Measurements from ENCODE around the gene ICOS. TPM values are rescaled to one million over a fixed set of nuclear protein-coding genes. Genes with fewer than 3 reads are reported as not detected.

Gene ICOS
- total and polyA plus RNA-seq, 2 donors (not counting 3 experiments of a cell fraction or from before 2014, with no cell fraction given) = not detected

- POLR2A ChIA-PET = no interaction called here
- TF ChIP-seq MAX (IDR thresholded peaks at IDR 0.05; ENCODE audit: insufficient read depth, insufficient read length) = no peak
- no peak for TF ChIP-seq EZH2 (IDR thresholded peaks at IDR 0.05; ENCODE audit: borderline replicate concordance, low read depth, low read length, severe bottlenecking)
- no peak for TF ChIP-seq FOS (IDR thresholded peaks at IDR 0.05; ENCODE audit: borderline replicate concordance, insufficient read depth, low read length)
- no peak for TF ChIP-seq JUN (IDR thresholded peaks at IDR 0.05; ENCODE audit: borderline replicate concordance, insufficient read depth, insufficient read length, low read depth)
- no peak for TF ChIP-seq MYC (IDR thresholded peaks at IDR 0.05; ENCODE audit: low read depth, low read length)
- no peak for TF ChIP-seq GATA2 (IDR thresholded peaks at IDR 0.05; ENCODE audit: insufficient read depth, insufficient read length, low read depth, low read length)
- no peak for DNase-seq (ENCODE audit: low read depth, low spot score)
- CTCF ChIA-PET = no interaction called here
- Histone ChIP-seq H3K27me3 (ENCODE audit: control insufficient read depth in 2 of 2, insufficient read depth in 2 of 2, low read length in 2 of 2) (peaks cover 12 to 13% of the 10 kb centered on the region in 2 experiments), H3K9me3 (replicated peaks; ENCODE audit: control insufficient read depth, insufficient read depth, low read length) (no peaks in the 10 kb centered on the region), H2AFZ (ENCODE audit: low read depth, low read length) (no peak overlapping the region), H3K9me1 (replicated peaks; ENCODE audit: control insufficient read depth, extremely low read depth, insufficient read depth, low read length) (no peaks in the 10 kb centered on the region), H3K27ac (ENCODE audit: insufficient read depth, low read depth, low read length) (no peak overlapping the region), H3K9ac (replicated peaks; ENCODE audit: extremely low read depth, insufficient read depth, low read length) (no peak overlapping the region), H4K20me1 (replicated peaks; ENCODE audit: control insufficient read depth, extremely low read depth, insufficient read depth, low read length) (no peaks in the 10 kb centered on the region), H3K36me3 (ENCODE audit: control insufficient read depth in 2 of 2, extremely low read depth in 1 of 2, insufficient read depth in 2 of 2, low read length in 2 of 2) (no peaks in the 10 kb centered on the region), H3K4me2 (ENCODE audit: insufficient read depth, low read length) (no peak overlapping the region), H3K4me3 (replicated peaks in 1 of 3; ENCODE audit: insufficient read depth in 1 of 3, low read depth in 1 of 3, low read length in 3 of 3) (no peak overlapping the region), H3K4me1 (ENCODE audit: control insufficient read depth, extremely low read depth, insufficient read depth, low read length) (no peaks in the 10 kb centered on the region), H3K79me2 (ENCODE audit: control insufficient read depth, insufficient read depth, low read length) (no peaks in the 10 kb centered on the region)
- dilution Hi-C loops (cut with MboI; ENCODE audit: extremely low pct_ligation_motif_present, low sequenced_read_pairs) = no loop called here
- intact Hi-C loops (cut with micrococcal nuclease) = no loop called here
- BruUV-seq (replicated peaks) = no TSS peak
- FAIRE-seq = no peak
These were observed 57.0 kb downstream of the ICOS start for GRCh38 chr2:203993560-203993959.

- no peaks in the 10 kb centered on the region for H4K20me1 ChIP-seq (replicated peaks; ENCODE audit: control insufficient read depth, extremely low read depth, insufficient read depth, low read length)
- no peak overlapping the region for H3K4me3 ChIP-seq (replicated peaks in 1 of 3; ENCODE audit: insufficient read depth in 1 of 3, low read depth in 1 of 3, low read length in 3 of 3)
- intact Hi-C loops (cut with micrococcal nuclease) (no loop called here), dilution Hi-C loops (cut with MboI; ENCODE audit: extremely low pct_ligation_motif_present, low sequenced_read_pairs) (no loop called here)
- no peak for DNase-seq (ENCODE audit: low read depth, low spot score)
- H3K36me3 ChIP-seq (ENCODE audit: control insufficient read depth in 2 of 2, extremely low read depth in 1 of 2, insufficient read depth in 2 of 2, low read length in 2 of 2) = no peaks in the 10 kb centered on the region
- H3K4me2 ChIP-seq (ENCODE audit: insufficient read depth, low read length) = no peak overlapping the region
- no peaks in the 10 kb centered on the region for H3K9me3 ChIP-seq (replicated peaks; ENCODE audit: control insufficient read depth, insufficient read depth, low read length)
- no peak for FAIRE-seq
- no peak overlapping the region for H2AFZ ChIP-seq (ENCODE audit: low read depth, low read length)
- H3K9me1 ChIP-seq (replicated peaks; ENCODE audit: control insufficient read depth, extremely low read depth, insufficient read depth, low read length) = no peaks in the 10 kb centered on the region
- no peaks in the 10 kb centered on the region for H3K4me1 ChIP-seq (ENCODE audit: control insufficient read depth, extremely low read depth, insufficient read depth, low read length)
- H3K79me2 ChIP-seq (ENCODE audit: control insufficient read depth, insufficient read depth, low read length) = no peaks in the 10 kb centered on the region
- POLR2A ChIA-PET = no interaction called here
- CTCF ChIA-PET = no interaction called here
- no TSS peak for BruUV-seq (replicated peaks)
- H3K27me3 ChIP-seq (ENCODE audit: control insufficient read depth in 2 of 2, insufficient read depth in 2 of 2, low read length in 2 of 2) = peaks cover 19 to 21% of the 10 kb centered on the region in 2 experiments
- H3K9ac ChIP-seq (replicated peaks; ENCODE audit: extremely low read depth, insufficient read depth, low read length) = no peak overlapping the region
- TF ChIP-seq CTCF (IDR thresholded peaks at IDR 0.05; ENCODE audit: extremely low read depth in 1 of 2, insufficient read depth in 1 of 2, low read depth in 1 of 2, low read length in 2 of 2) (no peak), FOS (IDR thresholded peaks at IDR 0.05; ENCODE audit: borderline replicate concordance, insufficient read depth, low read length) (no peak), POLR2AphosphoS5 (IDR thresholded peaks at IDR 0.05; ENCODE audit: insufficient read depth, low read depth, low read length) (no peak), JUN (IDR thresholded peaks at IDR 0.05; ENCODE audit: borderline replicate concordance, insufficient read depth, insufficient read length, low read depth) (no peak), GATA2 (IDR thresholded peaks at IDR 0.05; ENCODE audit: insufficient read depth, insufficient read length, low read depth, low read length) (no peak), MAX (IDR thresholded peaks at IDR 0.05; ENCODE audit: insufficient read depth, insufficient read length) (no peak), MYC (IDR thresholded peaks at IDR 0.05; ENCODE audit: low read depth, low read length) (no peak), EZH2 (IDR thresholded peaks at IDR 0.05; ENCODE audit: borderline replicate concordance, low read depth, low read length, severe bottlenecking) (no peak), POLR2A (IDR thresholded peaks at IDR 0.05; ENCODE audit: low read depth, low read length) (no peak)
- no peak overlapping the region for H3K27ac ChIP-seq (ENCODE audit: insufficient read depth, low read depth, low read length)
These were observed 58.2 kb downstream of the ICOS start for GRCh38 chr2:203994735-203995134.
